HL-60 (cell line): ENCODE results near the gene WWP2.

Experiments
- CTCF ChIP-seq: IDR thresholded peaks from one replicate; pipeline ENCODE4 v1.5.1; 2011; ENCODE audit warnings: low read length, control low read depth, inconsistent platforms; ENCODE audit not compliant: insufficient read depth
- POLR2AphosphoS5 ChIP-seq: IDR thresholded peaks from 2 replicates; pipeline ENCODE4 v1.6.1; 2012; ENCODE audit warnings: low read depth

- no peak for TF ChIP-seq POLR2AphosphoS5
- TF ChIP-seq CTCF, result no peak
Observed at GRCh38 chr16:69893106-69893505, 131.0 kb downstream of the WWP2 start.
